A673 (cell line): Measurements from ENCODE around the gene EEF2K. TPM values are rescaled to one million over a fixed set of nuclear protein-coding genes. Genes with fewer than 3 reads are reported as not detected.

ENCODE experiments used
- BruUV-seq: library from RNA; stranded (reverse); fragments of 400-500 nt; replicated peaks from 2 replicates; lab custom pipeline; 2021; lab: Mats Ljungman, UMichigan
- CTCF ChIA-PET: fragments of 300-600 bp; sonication (Branson Sonifier 250); formaldehyde crosslinking; loops from one replicate; lab custom pipeline; 2022; ENCODE audit warnings: antibody characterized with exemption; lab: Charles Lee
- POLR2A ChIA-PET: fragments of 300-600 bp; sonication (Branson Sonifier 250); formaldehyde crosslinking; loops from one replicate; lab custom pipeline; 2022; ENCODE audit warnings: antibody characterized with exemption; ENCODE audit not compliant: low non-redundant PET; lab: Charles Lee
- DNase-seq: peaks from one replicate; pipeline ENCODE4 v3.0.0-alpha.2; 2015; ENCODE audit warnings: low spot score
- H3K27ac ChIP-seq: fragments of 200-600 bp; sonication (generic); 2 replicates; pipeline ENCODE4 v1.5.1; 2016; ENCODE audit warnings: mixed run types, low read depth, mild to moderate bottlenecking, mixed read lengths, antibody characterized with exemption, low read length; ENCODE audit not compliant: poor library complexity, severe bottlenecking
- H3K27me3 ChIP-seq: fragments of 200-600 bp; sonication (generic); replicated peaks from 2 replicates; pipeline ENCODE4 v1.6.1; 2017; ENCODE audit warnings: mixed run types, low read depth, mild to moderate bottlenecking, mixed read lengths, antibody characterized with exemption, low read length; ENCODE audit not compliant: insufficient read depth, poor library complexity
- H3K36me3 ChIP-seq: fragments of 200-600 bp; sonication (generic); 2 replicates; pipeline ENCODE4 v1.6.1; 2016; ENCODE audit warnings: mixed run types, mild to moderate bottlenecking, mixed read lengths, antibody characterized with exemption, low read length; ENCODE audit not compliant: insufficient read depth, poor library complexity, severe bottlenecking
- H3K4me1 ChIP-seq: fragments of 200-600 bp; sonication (generic); 2 replicates; pipeline ENCODE4 v1.6.1; 2017; ENCODE audit warnings: mixed run types, mild to moderate bottlenecking, mixed read lengths, antibody characterized with exemption, low read length; ENCODE audit not compliant: insufficient read depth, poor library complexity, severe bottlenecking
- H3K4me3 ChIP-seq: fragments of 200-600 bp; sonication (generic); 2 replicates; pipeline ENCODE4 v1.5.1; 2016; ENCODE audit warnings: low read depth, mixed run types, mild to moderate bottlenecking, mixed read lengths, low read length; ENCODE audit not compliant: poor library complexity, severe bottlenecking
- H3K9me3 ChIP-seq: fragments of 200-600 bp; sonication (generic); 2 replicates; pipeline ENCODE4 v1.6.1; 2016; ENCODE audit warnings: mixed run types, low read depth, mild to moderate bottlenecking, mixed read lengths, antibody characterized with exemption, low read length; ENCODE audit not compliant: poor library complexity, severe bottlenecking
- CTCF ChIP-seq: fragments of 300-800, 200-600 bp; sonication (generic); conservative IDR thresholded peaks from 2 replicates; pipeline ENCODE4 v1.5.1; 2017; ENCODE audit warnings: low read depth, mild to moderate bottlenecking, antibody characterized with exemption, low read length, moderate library complexity, mixed read lengths
- EZH2 ChIP-seq: fragments of 200-600 bp; sonication (generic); IDR thresholded peaks from 2 replicates; pipeline ENCODE4 v1.6.1; 2017; ENCODE audit warnings: borderline replicate concordance, low read depth, mild to moderate bottlenecking, mixed read lengths, antibody characterized with exemption, low read length; ENCODE audit not compliant: poor library complexity, severe bottlenecking
- intact Hi-C: fragments of 100-400 bp; cut with micrococcal nuclease; formaldehyde crosslinking; loops from one replicate; pipeline ENCODE4 v1.10.0; 2022; ENCODE audit not compliant: unreplicated experiment
- total RNA-seq: library from RNA; stranded (reverse); gene quantifications from 2 replicates; pipeline ENCODE4 v1.2.3, GENCODE V29; 2021

Gene EEF2K
- total RNA-seq, 1 experiment from 2014 or later: 14.3 TPM

- Histone ChIP-seq H3K4me3 (no peak overlapping the region), H3K36me3 (peaks cover 18% of the 10 kb centered on the region), H3K27me3 (no peaks in the 10 kb centered on the region), H3K4me1 (no peaks in the 10 kb centered on the region), H3K27ac (no peak overlapping the region), H3K9me3 (no peaks in the 10 kb centered on the region)
- ChIA-PET CTCF (no interaction called here), POLR2A (no interaction called here)
- intact Hi-C loops: no loop called here
- no TSS peak for BruUV-seq
- DNase-seq: no peak
- no peak for TF ChIP-seq CTCF
- no peak for TF ChIP-seq EZH2
Measured at GRCh38 chr16:22302776-22303363, 96.8 kb downstream of the EEF2K start.

GRCh38 chr16:22304411-22304810, 98.3 kb downstream of the EEF2K start:
- H3K36me3 ChIP-seq: peaks cover 28% of the 10 kb centered on the region
- CTCF ChIA-PET: no interaction called here
- BruUV-seq: no TSS peak
- POLR2A ChIA-PET: no interaction called here
- no peak for DNase-seq
- H3K27ac ChIP-seq: no peak overlapping the region
- no peaks in the 10 kb centered on the region for H3K9me3 ChIP-seq
- TF ChIP-seq CTCF (no peak), EZH2 (no peak)
- no peaks in the 10 kb centered on the region for H3K27me3 ChIP-seq
- no peak overlapping the region for H3K4me3 ChIP-seq
- intact Hi-C loops: no loop called here
- no peaks in the 10 kb centered on the region for H3K4me1 ChIP-seq

- ChIA-PET CTCF (no interaction called here), POLR2A (no interaction called here)
- Histone ChIP-seq H3K27ac (no peak overlapping the region), H3K4me1 (no peaks in the 10 kb centered on the region), H3K9me3 (no peaks in the 10 kb centered on the region), H3K36me3 (peaks cover 36% of the 10 kb centered on the region), H3K4me3 (no peak overlapping the region), H3K27me3 (no peaks in the 10 kb centered on the region)
- TF ChIP-seq CTCF (no peak), EZH2 (no peak)
- no peak for DNase-seq
- intact Hi-C loops: no loop called here
- no TSS peak for BruUV-seq
Measured at GRCh38 chr16:22306788-22307187, 100.7 kb downstream of the EEF2K start.
